Measurements from ENCODE around the gene VGLL2. TPM values are rescaled to one million over a fixed set of nuclear protein-coding genes. Genes with fewer than 3 reads are reported as not detected.

The VGLL2 gene
- polyA plus RNA-seq, 1 of the 3 experiments (the other 2 are of a cell fraction), result 0.02 TPM

DNA sequence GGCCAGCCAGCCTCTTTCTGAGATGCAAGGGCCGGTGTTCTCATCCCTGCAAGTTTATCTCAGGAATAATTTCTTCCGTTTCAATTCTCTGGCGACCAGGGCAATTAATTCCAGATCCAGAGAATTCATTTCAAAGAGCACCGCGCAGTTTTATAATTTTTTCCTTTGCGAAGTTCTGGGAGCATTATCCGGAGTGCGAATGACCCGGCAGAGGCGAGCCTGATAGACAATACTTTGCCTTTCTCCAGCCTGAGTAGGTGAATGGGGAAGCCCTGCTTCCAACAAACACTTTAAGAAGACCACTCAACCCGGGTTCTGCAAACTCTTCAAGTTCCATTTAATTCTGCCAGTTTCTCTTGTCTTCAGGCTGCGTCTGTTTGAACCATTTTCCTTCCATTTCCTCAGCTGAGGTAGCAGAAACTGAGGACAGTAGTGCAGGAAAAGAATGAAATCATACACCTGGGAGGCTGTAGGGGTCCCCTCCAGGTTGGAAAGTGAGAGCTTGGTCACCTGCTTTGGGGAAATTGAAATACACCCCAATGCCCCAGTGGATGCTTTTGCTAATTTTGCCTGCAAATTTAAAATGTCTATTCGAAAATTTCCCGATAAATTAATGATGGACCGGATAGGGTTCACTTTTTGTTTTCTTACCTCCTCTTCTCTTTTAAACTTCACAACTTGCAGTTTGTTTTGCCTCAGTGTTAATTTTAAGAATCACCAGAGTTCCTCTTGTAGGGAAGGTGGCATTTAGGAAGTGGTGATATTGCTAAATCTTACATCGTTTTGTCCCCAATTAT is 1.1 kb downstream of the VGLL2 start (continued):
- TF ChIP-seq USF1 (IDR thresholded peaks at IDR 0.05; ENCODE audit: borderline replicate concordance, low read depth) (no peak), TAF1 (IDR thresholded peaks at IDR 0.05; ENCODE audit: borderline replicate concordance, low read depth, low read length) (no peak), MXI1 (IDR thresholded peaks at IDR 0.05; ENCODE audit: low read depth, low read length) (no peak), ZBTB33 (IDR thresholded peaks at IDR 0.05; ENCODE audit: borderline replicate concordance, low read depth) (no peak)
- TF ChIP-seq, protein P1, sequence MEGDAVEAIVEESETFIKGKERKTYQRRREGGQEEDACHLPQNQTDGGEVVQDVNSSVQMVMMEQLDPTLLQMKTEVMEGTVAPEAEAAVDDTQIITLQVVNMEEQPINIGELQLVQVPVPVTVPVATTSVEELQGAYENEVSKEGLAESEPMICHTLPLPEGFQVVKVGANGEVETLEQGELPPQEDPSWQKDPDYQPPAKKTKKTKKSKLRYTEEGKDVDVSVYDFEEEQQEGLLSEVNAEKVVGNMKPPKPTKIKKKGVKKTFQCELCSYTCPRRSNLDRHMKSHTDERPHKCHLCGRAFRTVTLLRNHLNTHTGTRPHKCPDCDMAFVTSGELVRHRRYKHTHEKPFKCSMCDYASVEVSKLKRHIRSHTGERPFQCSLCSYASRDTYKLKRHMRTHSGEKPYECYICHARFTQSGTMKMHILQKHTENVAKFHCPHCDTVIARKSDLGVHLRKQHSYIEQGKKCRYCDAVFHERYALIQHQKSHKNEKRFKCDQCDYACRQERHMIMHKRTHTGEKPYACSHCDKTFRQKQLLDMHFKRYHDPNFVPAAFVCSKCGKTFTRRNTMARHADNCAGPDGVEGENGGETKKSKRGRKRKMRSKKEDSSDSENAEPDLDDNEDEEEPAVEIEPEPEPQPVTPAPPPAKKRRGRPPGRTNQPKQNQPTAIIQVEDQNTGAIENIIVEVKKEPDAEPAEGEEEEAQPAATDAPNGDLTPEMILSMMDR (IDR thresholded peaks at IDR 0.05), result no peak

- H3K9ac ChIP-seq, result no peak overlapping the region
- H3F3A ChIP-seq (replicated peaks; ENCODE audit: insufficient read depth), result no peaks in the 10 kb centered on the region
- ChIA-PET CTCF (no interaction called here), POLR2A (no interaction called here)
- no peaks in the 10 kb centered on the region for H3K9me2 ChIP-seq
- H2AFZ ChIP-seq (ENCODE audit: low read depth), result no peak overlapping the region
- no peak for DNase-seq
- WGBS (ENCODE audit: low lambda C conversion rate), result 0% methylated on average over 5 of the region's 5 CpGs
- H3K79me2 ChIP-seq (ENCODE audit: insufficient read depth), result no peaks in the 10 kb centered on the region
- H3K4me3 ChIP-seq (ENCODE audit: low read depth in 2 of 2, low read length in 1 of 2), result no peak overlapping the region
- H3K27ac ChIP-seq (ENCODE audit: low read depth in 2 of 2, low read length in 1 of 2), result no peak overlapping the region
- H3K4me1 ChIP-seq (ENCODE audit: control insufficient read depth in 1 of 2, insufficient read depth in 2 of 2, low read depth in 1 of 2, low read length in 1 of 2), result peaks cover 3 to 8% of the 10 kb centered on the region in 2 experiments; a peak in 1 of 4 replicates
- no peaks in the 10 kb centered on the region for H3K9me3 ChIP-seq
- no peak for TF ChIP-seq JUND (IDR thresholded peaks at IDR 0.05)
- TF ChIP-seq GATA2 (CRISPR knock-in tag; IDR thresholded peaks at IDR 0.05), result no peak
- no peaks in the 10 kb centered on the region for H4K20me1 ChIP-seq (ENCODE audit: insufficient read depth)
- peaks cover 91% of the 10 kb centered on the region for H3K27me3 ChIP-seq (ENCODE audit: insufficient read depth)
- H3K4me2 ChIP-seq, result no peak overlapping the region
- no peaks in the 10 kb centered on the region for H3K36me3 ChIP-seq (replicated peaks in 1 of 2; ENCODE audit: control insufficient read depth in 1 of 2, insufficient read depth in 2 of 2, low read length in 1 of 2)
These were observed 1.6 kb downstream of the VGLL2 start for GRCh38 chr6:117267054-117267347.

DNA sequence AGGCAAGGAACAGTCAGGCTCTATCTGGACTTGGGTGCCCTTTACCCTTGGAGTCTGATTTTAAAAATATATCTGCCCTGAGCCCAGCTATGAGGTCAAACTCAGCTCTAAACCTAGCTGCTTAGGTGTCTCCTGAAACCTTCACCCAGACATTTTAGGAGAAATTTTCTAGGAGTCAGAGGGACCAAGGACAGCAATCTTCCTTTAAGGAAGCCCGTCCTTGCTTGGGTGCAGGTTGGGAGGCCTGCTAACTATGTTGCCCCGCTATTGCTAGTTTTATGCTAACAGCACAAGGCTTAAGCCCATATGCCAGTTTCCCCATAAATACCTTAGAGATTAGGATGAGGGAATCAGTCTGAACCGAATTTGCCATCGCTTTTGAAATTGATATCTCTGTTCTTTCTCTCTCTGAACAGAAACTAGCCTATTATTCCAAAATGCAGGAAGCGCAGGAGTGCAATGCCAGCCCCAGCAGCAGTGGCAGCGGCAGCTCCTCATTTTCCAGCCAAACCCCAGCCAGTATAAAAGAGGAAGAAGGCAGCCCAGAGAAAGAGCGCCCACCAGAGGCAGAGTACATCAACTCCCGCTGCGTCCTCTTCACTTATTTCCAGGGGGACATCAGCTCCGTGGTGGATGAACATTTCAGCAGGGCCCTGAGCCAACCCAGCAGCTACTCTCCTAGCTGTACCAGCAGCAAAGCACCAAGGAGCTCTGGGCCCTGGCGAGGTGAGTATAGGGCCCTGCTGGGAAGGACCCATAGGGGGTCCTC is 2.6 kb downstream of the VGLL2 start:
- peaks cover 91% of the 10 kb centered on the region for H3K27me3 ChIP-seq (ENCODE audit: insufficient read depth)
- TF ChIP-seq POLR2AphosphoS5 (IDR thresholded peaks at IDR 0.05; ENCODE audit: low read depth, low read length) (no peak), ZBTB33 (IDR thresholded peaks at IDR 0.05; ENCODE audit: borderline replicate concordance, low read depth) (no peak), GATA2 (CRISPR knock-in tag; IDR thresholded peaks at IDR 0.05) (no peak), FOXJ3 (CRISPR knock-in tag; IDR thresholded peaks at IDR 0.05) (no peak), PBX3 (IDR thresholded peaks at IDR 0.05) (no peak), USF1 (IDR thresholded peaks at IDR 0.05; ENCODE audit: borderline replicate concordance, low read depth) (no peak), SMC3 (IDR thresholded peaks at IDR 0.05; ENCODE audit: low read depth, low read length) (no peak), GABPA (IDR thresholded peaks at IDR 0.05; ENCODE audit: low read depth) (no peak), ELF1 (IDR thresholded peaks at IDR 0.05) (no peak), MXI1 (IDR thresholded peaks at IDR 0.05; ENCODE audit: low read depth, low read length) (no peak)

More for the DNA sequence above, 2.6 kb downstream of the VGLL2 start:
- no peaks in the 10 kb centered on the region for H3K36me3 ChIP-seq (replicated peaks in 1 of 2; ENCODE audit: control insufficient read depth in 1 of 2, insufficient read depth in 2 of 2, low read length in 1 of 2)
- H3K4me1 ChIP-seq (ENCODE audit: control insufficient read depth in 1 of 2, insufficient read depth in 2 of 2, low read depth in 1 of 2, low read length in 1 of 2), result peaks cover 3 to 8% of the 10 kb centered on the region in 2 experiments; a peak in 1 of 4 replicates
- no peak overlapping the region; a peak in 1 of 4 replicates for H3K4me3 ChIP-seq (ENCODE audit: low read depth in 2 of 2, low read length in 1 of 2)
- no peak overlapping the region for H2AFZ ChIP-seq (ENCODE audit: low read depth)
- no peak overlapping the region for H3K4me2 ChIP-seq
- H3K9ac ChIP-seq, result no peak overlapping the region
- no peak overlapping the region for H3K27ac ChIP-seq (ENCODE audit: low read depth in 2 of 2, low read length in 1 of 2)
- no peaks in the 10 kb centered on the region for H3F3A ChIP-seq (replicated peaks; ENCODE audit: insufficient read depth)
- ChIA-PET CTCF (no interaction called here), POLR2A (no interaction called here)
- WGBS (ENCODE audit: low lambda C conversion rate), result 9% methylated on average over 9 of the region's 11 CpGs
- no peaks in the 10 kb centered on the region for H3K79me2 ChIP-seq (ENCODE audit: insufficient read depth)
- H4K20me1 ChIP-seq (ENCODE audit: insufficient read depth), result no peaks in the 10 kb centered on the region
- no peaks in the 10 kb centered on the region for H3K9me2 ChIP-seq
- DNase-seq, result no peak
- no peaks in the 10 kb centered on the region for H3K9me3 ChIP-seq
